GM23338 (cell line): ENCODE measurements around the gene GNAZ. TPM values are rescaled to one million over a fixed set of nuclear protein-coding genes. Genes with fewer than 3 reads are reported as not detected.

ENCODE experiments used
- ATAC-seq: fragments of 200-7000 bp; cut with Tn5 transposase; 3 replicates; pipeline ENCODE4 v1.9.1; 2020
- DNase-seq: peaks from one replicate; pipeline ENCODE4 v3.0.0-alpha.2; 2015; ENCODE audit warnings: low spot score
- H2AFZ ChIP-seq: fragments of 200-600 bp; sonication (generic); 2 replicates; pipeline ENCODE4 v1.8.0; 2016; ENCODE audit warnings: antibody characterized with exemption, mild to moderate bottlenecking, moderate library complexity
- H3F3A ChIP-seq: fragments of 200-600 bp; sonication (generic); replicated peaks from 2 replicates; pipeline ENCODE4 v1.8.0; 2017; ENCODE audit warnings: antibody characterized with exemption, mixed run types, low read depth
- H3K27ac ChIP-seq: fragments of 200-600 bp; sonication (generic); 2 replicates; pipeline ENCODE4 v1.6.1; 2016; ENCODE audit warnings: low read depth
- H3K27me3 ChIP-seq: fragments of 200-600 bp; sonication (generic); 2 replicates; pipeline ENCODE4 v1.8.0; 2016; ENCODE audit warnings: mild to moderate bottlenecking, mixed run types, moderate library complexity; ENCODE audit not compliant: insufficient read depth
- H3K36me3 ChIP-seq: fragments of 200-600 bp; sonication (generic); 2 replicates; pipeline ENCODE4 v1.8.0; 2016; ENCODE audit warnings: mild to moderate bottlenecking; ENCODE audit not compliant: insufficient read depth
- H3K4me1 ChIP-seq: fragments of 200-600 bp; sonication (generic); 2 replicates; pipeline ENCODE4 v1.8.0; 2016; ENCODE audit warnings: mild to moderate bottlenecking, moderate library complexity; ENCODE audit not compliant: insufficient read depth
- H3K4me2 ChIP-seq: fragments of 200-600 bp; sonication (generic); 2 replicates; pipeline ENCODE4 v1.7.1; 2017; ENCODE audit warnings: mixed run types
- H3K4me3 ChIP-seq: fragments of 200-600 bp; sonication (generic); 2 replicates; pipeline ENCODE4 v1.6.1; 2016; ENCODE audit warnings: mixed run types
- H3K79me2 ChIP-seq: fragments of 200-600 bp; sonication (generic); replicated peaks from 2 replicates; pipeline ENCODE4 v1.8.0; 2017; ENCODE audit warnings: mild to moderate bottlenecking; ENCODE audit not compliant: insufficient read depth
- H3K9me2 ChIP-seq: fragments of 200-600 bp; sonication (generic); 2 replicates; pipeline ENCODE4 v1.8.0; 2017; ENCODE audit not compliant: insufficient read depth
- H4K20me1 ChIP-seq: fragments of 200-600 bp; sonication (generic); replicated peaks from 2 replicates; pipeline ENCODE4 v1.8.0; 2017; ENCODE audit warnings: mild to moderate bottlenecking; ENCODE audit not compliant: insufficient read depth
- H3K27ac Mint-ChIP-seq: 2 replicates; pipeline ENCODE4 v1.8.0; 2020; ENCODE audit warnings: inconsistent platforms, mild to moderate bottlenecking, moderate library complexity, mixed read lengths
- H3K27me3 Mint-ChIP-seq: 3 replicates; pipeline ENCODE4 v1.8.0; 2022; ENCODE audit warnings: low read depth, mild to moderate bottlenecking, moderate library complexity, mixed read lengths, inconsistent platforms; ENCODE audit not compliant: insufficient read depth, poor library complexity
- H3K36me3 Mint-ChIP-seq: 3 replicates; pipeline ENCODE4 v1.8.0; 2021; ENCODE audit warnings: low read depth, mild to moderate bottlenecking, inconsistent platforms, moderate library complexity, mixed read lengths
- H3K4me1 Mint-ChIP-seq: 3 replicates; pipeline ENCODE4 v1.8.0; 2020; ENCODE audit warnings: mild to moderate bottlenecking, inconsistent platforms, mixed read lengths
- H3K4me3 Mint-ChIP-seq: 3 replicates; pipeline ENCODE4 v1.8.0; 2021; ENCODE audit warnings: moderate library complexity, mild to moderate bottlenecking, inconsistent platforms, mixed read lengths
- H3K9me3 Mint-ChIP-seq: 3 replicates; pipeline ENCODE4 v1.8.0; 2020; ENCODE audit warnings: moderate library complexity, mild to moderate bottlenecking, inconsistent platforms, mixed read lengths
- CREB1 ChIP-seq: fragments of 250-450 bp; sonication (Bioruptor Pico); IDR thresholded peaks from 2 replicates; pipeline ENCODE4 v1.5.0; 2020; ENCODE audit warnings: low read depth, mild to moderate bottlenecking, moderate library complexity
- EZH2 ChIP-seq: fragments of 200-600 bp; sonication (generic); IDR thresholded peaks from one replicate; pipeline ENCODE4 v1.8.0; 2017; ENCODE audit warnings: antibody characterized with exemption, mild to moderate bottlenecking, low read depth; ENCODE audit not compliant: unreplicated experiment
- EZH2phosphoT487 ChIP-seq: fragments of 200-600 bp; sonication (generic); IDR thresholded peaks from one replicate; pipeline ENCODE4 v1.8.1; 2018; ENCODE audit warnings: antibody characterized with exemption; ENCODE audit not compliant: unreplicated experiment
- NANOG ChIP-seq: IDR thresholded peaks from 2 replicates; pipeline ENCODE4 v1.6.1; 2016; ENCODE audit warnings: antibody characterized with exemption, borderline replicate concordance
- REST ChIP-seq: IDR thresholded peaks from one replicate; pipeline ENCODE4 v1.6.1; 2018; ENCODE audit warnings: antibody characterized with exemption; ENCODE audit not compliant: unreplicated experiment
- ZNF331 ChIP-seq: fragments of 250-450 bp; sonication (Bioruptor Pico); IDR thresholded peaks from 2 replicates; pipeline ENCODE4 v1.5.0; 2020; ENCODE audit warnings: low read depth, mild to moderate bottlenecking, moderate library complexity
- ZNF462 ChIP-seq: fragments of 250-450 bp; sonication (Bioruptor Pico); IDR thresholded peaks from 2 replicates; pipeline ENCODE4 v1.5.0; 2020; ENCODE audit warnings: mild to moderate bottlenecking, moderate library complexity
- polyA plus RNA-seq: library from polyadenylated mRNA; unstranded; fragments of >200 nt; fragmentation: Nextera tagmentation; extraction: Ambion mirVana; gene quantifications from 2 replicates; pipeline ENCODE4 v1.2.1, GENCODE V29; 2016
- total RNA-seq: library from RNA; depleted of rRNA; stranded (reverse); fragments of >200 nt; shearing (Covaris generic); gene quantifications from 2 replicates; pipeline ENCODE4 v1.2.3, GENCODE V29; 2014
- TF ChIP-seq, protein P1 (sequence below): IDR thresholded peaks from 2 replicates; pipeline ENCODE4 v1.6.1; 2016; ENCODE audit warnings: antibody characterized with exemption

Gene GNAZ
- total and polyA plus RNA-seq, 2 experiments from 2014 or later = 2.9 to 11.1 TPM

DNA sequence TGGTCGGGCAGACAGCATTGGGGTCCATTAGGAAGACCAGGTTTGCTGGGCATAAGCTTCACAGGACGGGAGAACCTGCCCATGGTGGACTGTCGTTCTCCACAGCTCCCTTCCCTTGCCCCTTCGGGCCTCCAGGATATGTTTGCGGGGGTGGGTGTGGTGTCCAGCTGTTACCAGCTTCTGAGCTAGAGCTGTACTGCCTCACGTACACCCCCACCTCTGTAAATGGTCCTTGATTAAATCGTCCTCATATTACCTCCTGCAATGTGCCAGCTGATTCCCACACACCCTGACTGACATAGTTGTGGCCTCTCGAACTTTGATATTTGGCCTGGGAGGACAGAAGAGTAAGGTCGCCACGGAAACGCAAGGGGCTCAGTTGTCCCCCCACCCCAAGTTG, 93.8 kb downstream of the GNAZ start:
- Mint-ChIP-seq H3K27ac (no peak overlapping the region), H3K4me3 (no peak overlapping the region), H3K27me3 (peaks cover 20% of the 10 kb centered on the region), H3K4me1 (peaks cover 21% of the 10 kb centered on the region), H3K9me3 (no peaks in the 10 kb centered on the region), H3K36me3 (no peaks in the 10 kb centered on the region)
- TF ChIP-seq EZH2 (no peak), EZH2phosphoT487 (no peak), ZNF462 (no peak), NANOG (no peak), CREB1 (CRISPR knock-in tag) (no peak), REST (no peak), ZNF331 (CRISPR knock-in tag) (no peak)
- TF ChIP-seq, protein P1, sequence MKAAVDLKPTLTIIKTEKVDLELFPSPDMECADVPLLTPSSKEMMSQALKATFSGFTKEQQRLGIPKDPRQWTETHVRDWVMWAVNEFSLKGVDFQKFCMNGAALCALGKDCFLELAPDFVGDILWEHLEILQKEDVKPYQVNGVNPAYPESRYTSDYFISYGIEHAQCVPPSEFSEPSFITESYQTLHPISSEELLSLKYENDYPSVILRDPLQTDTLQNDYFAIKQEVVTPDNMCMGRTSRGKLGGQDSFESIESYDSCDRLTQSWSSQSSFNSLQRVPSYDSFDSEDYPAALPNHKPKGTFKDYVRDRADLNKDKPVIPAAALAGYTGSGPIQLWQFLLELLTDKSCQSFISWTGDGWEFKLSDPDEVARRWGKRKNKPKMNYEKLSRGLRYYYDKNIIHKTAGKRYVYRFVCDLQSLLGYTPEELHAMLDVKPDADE = no peak
- Histone ChIP-seq H3K79me2 (no peaks in the 10 kb centered on the region), H3K9me2 (no peaks in the 10 kb centered on the region), H3K27me3 (no peaks in the 10 kb centered on the region), H3K4me2 (no peak overlapping the region), H2AFZ (no peak overlapping the region), H4K20me1 (no peaks in the 10 kb centered on the region), H3F3A (no peaks in the 10 kb centered on the region), H3K27ac (no peak overlapping the region), H3K4me3 (no peak overlapping the region), H3K36me3 (no peaks in the 10 kb centered on the region), H3K4me1 (peaks cover 7% of the 10 kb centered on the region; the same call in 1 of the 2 replicates)
- DNase-seq (no peak), ATAC-seq (no peak)
